Subcutaneous adipose tissue (tissue), 4 donors: ENCODE results near the gene HAVCR2. TPM values are rescaled to one million over a fixed set of nuclear protein-coding genes. Genes with fewer than 3 reads are reported as not detected.

Experiments
- CTCF ChIP-seq: fragments of 450-650 bp; IDR thresholded peaks from one replicate; pipeline ENCODE4 v1.5.1; 2016; ENCODE audit warnings: low read depth, mild to moderate bottlenecking, control low read depth, antibody characterized with exemption, moderate library complexity
- total RNA-seq, 4 donors: library from RNA; depleted of rRNA; stranded (reverse); fragments of >200 nt; gene quantifications; one replicate each; pipeline ENCODE4 v1.1.0, GENCODE V29; 2016

Gene HAVCR2
- total RNA-seq, 4 donors from 2014 or later = 14.5 to 122 (median 23.9) TPM

- no peak for TF ChIP-seq CTCF
Observed at GRCh38 chr5:157068785-157069184, 40.1 kb downstream of the HAVCR2 start.

DNA sequence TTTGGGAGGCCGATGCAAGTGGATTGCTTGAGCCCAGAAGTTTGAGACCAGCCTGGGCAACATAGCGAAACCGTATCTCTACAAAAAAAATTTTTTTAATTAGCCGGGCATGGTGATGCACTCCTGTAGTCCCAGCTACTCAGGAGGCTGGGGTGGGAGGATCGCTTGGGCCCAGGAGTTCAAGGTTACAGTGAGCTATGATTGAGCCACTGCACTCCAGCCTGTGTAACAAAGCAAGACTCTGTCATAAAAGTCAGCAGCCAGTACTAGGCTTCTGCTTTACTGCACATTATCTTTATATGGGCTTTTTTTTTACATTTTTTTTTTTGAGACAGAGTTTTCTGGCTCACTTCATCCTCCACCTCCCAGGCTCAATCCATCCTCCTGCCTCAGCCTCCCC, 40.5 kb downstream of the HAVCR2 start:
- TF ChIP-seq CTCF = no peak

DNA sequence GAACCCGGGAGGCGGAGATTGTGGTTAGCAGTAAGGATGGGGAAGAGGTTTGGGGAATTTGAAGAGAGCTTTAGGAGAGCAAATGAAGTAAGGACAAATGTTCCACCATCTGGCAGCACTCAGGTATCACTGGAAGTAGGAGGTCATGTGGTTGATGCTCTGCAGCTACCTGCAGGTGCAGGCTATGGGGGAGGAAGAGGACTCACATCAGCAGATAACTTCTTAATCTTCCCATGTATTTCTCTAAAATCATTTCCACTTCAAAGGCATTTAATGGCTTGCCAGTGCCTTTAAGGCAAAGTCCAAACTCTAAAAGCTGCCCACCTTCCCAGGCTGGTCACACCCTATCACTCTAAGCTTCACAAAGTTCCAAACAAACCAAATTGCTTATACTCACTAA, 41.8 kb downstream of the HAVCR2 start:
- TF ChIP-seq CTCF = no peak

DNA sequence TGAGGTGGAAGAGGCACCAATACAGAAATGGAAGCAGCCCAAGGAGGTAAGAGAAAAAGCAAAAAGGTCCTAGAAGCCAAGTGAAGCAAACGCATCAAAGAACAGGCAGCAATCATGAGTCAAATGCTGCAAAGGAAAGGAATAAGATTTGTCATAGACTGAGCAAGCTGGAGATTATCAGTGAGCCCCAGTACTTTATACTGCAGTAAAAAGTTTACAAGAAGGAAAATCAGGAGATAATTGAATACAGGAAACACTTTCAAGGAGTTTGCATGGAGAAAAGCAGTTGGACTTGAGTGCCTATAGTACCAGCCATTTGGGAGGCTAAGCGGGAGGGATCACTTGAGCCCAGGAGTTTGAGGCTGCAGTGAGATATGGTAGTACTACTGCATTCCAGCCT, 42.8 kb downstream of the HAVCR2 start:
- no peak for TF ChIP-seq CTCF

- no peak for TF ChIP-seq CTCF
Observed at GRCh38 chr5:157063776-157064430, 44.9 kb downstream of the HAVCR2 start.

DNA sequence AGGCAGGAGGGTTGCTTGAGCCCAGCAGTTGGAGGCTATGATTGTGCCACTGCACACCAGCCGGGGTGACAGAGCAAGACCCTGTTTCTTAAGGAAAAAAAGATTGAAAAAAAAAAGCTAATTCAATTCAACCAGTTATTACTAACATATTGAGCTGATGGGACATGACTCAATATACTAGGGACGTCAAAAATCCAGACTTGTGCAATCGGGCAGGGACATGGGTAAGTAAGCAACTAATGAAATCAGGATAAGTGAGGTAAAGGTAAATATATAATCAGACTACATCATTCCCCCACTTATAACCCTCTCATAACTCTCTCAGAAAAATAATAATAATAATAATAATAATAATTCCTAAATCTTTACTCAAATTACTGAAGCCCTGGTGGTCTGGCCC, 49.0 kb downstream of the HAVCR2 start:
- no peak for TF ChIP-seq CTCF

GRCh38 chr5:157059093-157059539, 49.7 kb downstream of the HAVCR2 start, which contains the start of gene HAVCR1:
Gene HAVCR1 (minus strand): TSS chr5:157059116. CDS start chr5:157057943, 1,173 bp downstream.
- TF ChIP-seq CTCF = no peak
